Lung microvascular endothelial cell (primary cell): Measurements from ENCODE around the gene E2F2. TPM values are rescaled to one million over a fixed set of nuclear protein-coding genes. Genes with fewer than 3 reads are reported as not detected.
A peak's percentile ranks its signal among the peaks of the same experiment; 100 is the strongest.
"Not testable (repeated sequence)": the region's sequence is repeated elsewhere in the genome, so short reads cannot be mapped to it uniquely, and the experiment has no call there.

ENCODE experiments used
- DNase-seq, 2 donors: peaks; one replicate each; pipeline versions ENCODE4 v3.0.0 to v3.0.0-alpha.2; 2010; ENCODE audit warnings: low read depth in 2 of 2
- total RNA-seq: library from RNA; depleted of rRNA; stranded (reverse); fragments of >200 nt; gene quantifications from 2 replicates; pipeline ENCODE4 v1.2.1, GENCODE V29; 2014

E2F2 gene
- total RNA-seq, 1 donor from 2014 or later: 0.40 TPM

- DNase-seq: no peak
Observed at GRCh38 chr1:23525558-23526250, 5.3 kb downstream of the E2F2 start.

DNA sequence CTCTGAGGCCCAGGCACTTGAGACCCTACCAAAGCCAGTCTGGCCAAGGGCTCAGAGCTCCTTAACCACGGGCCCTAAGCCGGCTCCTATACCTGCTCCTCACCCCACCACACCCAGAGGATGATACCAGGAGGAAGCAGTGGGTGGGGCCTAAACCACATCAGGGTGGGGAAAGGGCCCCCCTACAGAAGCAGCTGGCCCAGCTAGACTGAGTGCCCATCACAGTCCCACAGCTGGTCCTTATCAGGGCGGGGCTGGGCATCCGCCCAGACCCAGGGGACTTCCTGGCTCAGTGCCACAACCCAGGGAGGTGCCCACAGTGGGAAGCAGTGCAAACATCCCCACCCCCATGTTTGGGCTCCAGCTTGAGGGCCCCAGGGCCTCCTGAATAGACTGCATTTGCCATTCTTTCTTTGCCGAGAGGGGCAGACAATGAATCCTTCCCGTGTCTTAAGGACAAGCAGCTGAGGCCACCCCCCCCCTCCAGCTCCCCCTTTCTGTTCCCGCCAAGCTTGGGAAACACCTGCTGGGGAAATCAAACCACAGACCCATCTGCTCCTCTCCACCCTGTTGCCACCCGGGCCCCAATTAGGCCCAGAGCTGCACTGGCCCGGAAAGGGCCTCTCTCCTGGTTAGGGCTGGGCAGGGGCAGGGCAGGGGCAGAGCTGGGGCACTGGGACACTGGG, 6.2 kb downstream of the E2F2 start:
- DNase-seq: peak in 1 of 2 donors; percentile 19

DNA sequence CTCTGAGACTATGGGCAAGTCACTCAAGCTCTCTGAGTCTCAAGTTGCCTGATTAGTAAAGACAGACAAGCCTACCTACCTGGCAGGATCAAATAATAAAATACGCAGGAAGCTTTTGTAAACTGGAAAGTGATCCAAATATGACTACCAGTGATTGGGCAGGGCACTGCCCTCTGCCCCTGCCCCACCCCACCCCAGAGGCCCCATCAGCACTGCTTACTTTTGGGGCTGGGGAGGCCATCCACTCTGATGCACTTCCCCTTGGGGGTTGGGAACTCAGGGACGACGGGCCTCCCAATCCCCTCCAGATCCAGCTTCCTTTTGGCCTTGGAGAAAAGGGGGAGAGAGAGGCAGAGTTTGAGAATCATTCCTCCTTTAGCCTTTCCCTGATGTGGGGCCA, 6.9 kb downstream of the E2F2 start:
- no peak for DNase-seq

GRCh38 chr1:23522244-23522982, 8.6 kb downstream of the E2F2 start:
- no peak for DNase-seq

- DNase-seq: no peak
Observed at GRCh38 chr1:23521588-23521987, 9.4 kb downstream of the E2F2 start.

DNA sequence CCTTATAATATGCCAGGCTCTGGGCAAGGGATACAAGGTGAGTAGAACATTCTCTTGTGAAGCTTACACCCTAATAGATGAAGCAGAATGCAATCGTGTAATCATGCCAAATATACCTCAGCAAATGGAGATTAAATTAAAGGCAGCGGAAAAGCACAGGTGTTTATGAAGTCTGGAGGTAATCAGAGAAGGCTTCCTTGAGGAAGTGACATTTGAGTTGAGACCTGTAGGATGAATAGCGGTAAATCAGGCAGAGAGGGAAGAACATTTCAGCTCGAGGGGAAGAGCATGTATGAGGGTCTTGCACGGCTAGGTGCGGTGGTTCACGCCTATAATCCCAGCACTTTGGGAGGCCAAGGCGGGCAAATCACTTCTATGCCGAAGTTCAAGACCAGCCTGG, 13.5 kb downstream of the E2F2 start:
- no peak for DNase-seq

DNA sequence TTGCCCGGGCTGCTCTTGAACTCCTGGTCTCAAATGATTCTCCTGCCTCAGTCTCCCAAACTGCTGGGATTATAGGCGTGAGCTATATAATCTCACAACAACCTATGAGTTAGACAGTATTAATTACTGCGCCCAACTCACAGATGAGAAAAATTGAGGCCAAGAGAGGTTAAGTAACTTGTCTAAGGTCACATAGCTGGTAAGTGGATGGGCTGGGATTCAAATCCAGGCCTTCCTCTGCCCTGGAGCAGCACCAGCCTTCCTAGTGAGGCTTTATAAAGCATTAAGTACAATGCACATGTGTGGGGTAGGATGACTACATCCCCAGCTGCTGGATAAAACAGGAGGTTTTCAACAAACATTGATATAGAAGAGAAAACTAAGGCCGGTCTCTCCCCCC, 15.1 kb downstream of the E2F2 start:
- no peak for DNase-seq

- DNase-seq: no peak
Observed at GRCh38 chr1:23514111-23514679, 16.8 kb downstream of the E2F2 start.

DNA sequence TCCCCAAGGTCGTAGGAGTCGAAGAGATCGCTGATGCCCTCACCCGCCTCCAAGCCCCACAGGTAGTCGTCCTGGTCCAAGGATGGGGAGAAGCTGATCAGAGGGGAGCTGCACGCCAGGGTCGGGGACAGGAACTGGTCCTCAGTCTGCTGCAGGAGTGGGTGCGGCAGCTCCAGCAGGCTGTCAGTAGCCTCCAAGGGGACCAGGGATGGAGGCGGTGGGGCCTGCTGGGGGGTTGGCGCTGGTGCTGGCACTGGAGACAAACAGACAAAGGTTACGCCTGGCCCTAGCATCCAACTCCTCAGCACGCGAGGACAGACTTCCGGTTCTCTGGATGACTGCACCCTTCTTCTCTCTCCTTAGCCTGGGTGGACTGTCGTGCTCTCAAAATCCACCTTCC, 21.1 kb downstream of the E2F2 start:
- DNase-seq: no peak

DNA sequence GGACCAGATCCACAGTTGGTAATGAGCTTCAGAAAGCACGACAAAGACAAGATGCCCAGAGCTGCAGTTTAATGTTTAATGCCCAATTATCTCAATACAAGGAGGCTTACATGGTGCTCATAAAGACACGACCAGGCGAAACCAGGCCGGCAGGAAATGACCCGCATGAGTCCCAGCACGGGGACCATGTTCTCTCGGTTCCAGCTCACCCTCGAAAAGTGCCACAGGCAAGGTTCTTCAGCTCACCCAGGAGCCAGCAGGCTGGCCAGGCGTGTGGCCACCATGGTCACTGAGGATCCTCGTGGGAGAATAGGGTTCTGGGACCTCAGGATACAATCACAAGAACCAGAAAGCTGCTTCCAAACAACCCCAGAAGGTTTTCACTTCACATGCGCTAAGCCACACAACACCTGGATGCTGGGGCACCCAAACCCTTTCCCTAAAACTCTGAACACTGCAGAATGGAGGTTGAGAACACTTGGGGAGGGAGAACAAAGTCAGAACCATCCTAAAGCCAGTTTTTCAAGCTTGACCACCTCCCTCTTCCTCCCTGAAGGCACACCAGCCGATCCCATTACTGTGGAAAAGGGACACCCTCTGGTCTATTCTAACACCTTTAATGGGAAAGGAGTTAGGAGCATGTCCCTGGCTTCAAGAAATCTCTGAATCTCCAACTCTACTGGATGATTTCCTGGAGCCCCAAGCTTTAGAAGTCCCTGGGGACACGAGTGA, 24.5 kb downstream of the E2F2 start:
- DNase-seq: no peak

GRCh38 chr1:23505851-23506250, 25.2 kb downstream of the E2F2 start:
- DNase-seq: no peak

DNA sequence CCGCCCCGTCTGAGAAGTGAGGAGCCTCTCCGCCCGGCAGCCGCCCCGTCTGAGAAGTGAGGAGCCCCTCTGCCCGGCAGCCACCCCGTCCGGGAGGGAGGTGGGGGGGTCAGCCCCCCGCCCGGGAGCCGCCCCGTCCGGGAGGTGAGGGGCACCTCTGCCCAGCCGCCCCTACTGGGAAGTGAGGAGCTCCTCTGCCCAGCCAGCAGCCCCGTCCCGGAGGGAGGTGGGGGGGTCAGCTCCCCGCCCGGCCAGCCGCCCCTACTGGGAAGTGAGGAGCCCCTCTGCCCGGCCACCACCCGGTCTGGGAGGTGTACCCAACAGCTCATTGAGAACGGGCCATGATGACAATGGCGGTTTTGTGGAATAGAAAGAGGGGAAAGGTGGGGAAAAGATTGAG, 26.9 kb downstream of the E2F2 start:
- DNase-seq: not testable (repeated sequence)

DNA sequence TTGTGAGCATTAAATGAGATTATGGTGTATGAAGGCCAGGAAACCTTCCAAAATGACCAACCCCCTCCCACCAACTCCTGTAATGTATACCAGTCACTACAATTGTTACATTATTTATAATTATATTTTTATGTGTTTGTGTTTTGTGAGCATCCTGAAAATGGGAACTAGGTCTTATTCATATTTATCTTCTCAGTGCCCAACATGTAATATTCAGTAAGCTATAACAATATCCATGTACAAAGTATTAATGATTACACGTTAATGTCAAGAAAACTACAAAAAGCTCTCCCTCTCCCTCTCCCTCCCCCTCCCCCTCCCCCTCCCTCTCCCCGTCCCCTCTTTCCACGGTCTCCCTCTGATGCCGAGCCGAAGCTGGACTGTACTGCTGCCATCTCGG, 28.1 kb downstream of the E2F2 start:
- DNase-seq: no peak

- no peak for DNase-seq
Observed at GRCh38 chr1:23500466-23500865, 30.6 kb downstream of the E2F2 start.

GRCh38 chr1:23497777-23498439, 33.1 kb downstream of the E2F2 start:
- no peak for DNase-seq

GRCh38 chr1:23496490-23497181, 34.4 kb downstream of the E2F2 start:
- DNase-seq: no peak

DNA sequence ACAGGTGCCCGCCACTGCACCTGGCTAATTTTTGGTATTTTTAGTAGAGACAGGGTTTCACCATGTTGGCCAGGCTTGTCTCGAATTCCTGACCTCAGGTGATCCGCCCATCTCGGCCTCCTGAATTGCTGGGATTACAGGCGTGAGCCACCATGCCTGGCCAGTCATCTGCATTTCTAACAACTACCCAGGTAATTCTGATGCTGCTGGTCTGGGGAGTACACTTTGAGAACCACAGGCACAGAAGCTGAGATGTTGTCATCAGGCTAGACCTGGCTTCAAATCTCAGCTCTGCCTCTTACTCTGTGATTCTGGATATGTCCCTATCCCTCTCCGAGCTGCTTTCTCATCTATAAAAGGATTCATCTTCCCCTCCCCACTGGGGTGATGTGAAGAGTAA, 36.2 kb downstream of the E2F2 start:
- DNase-seq: not testable (repeated sequence)

DNA sequence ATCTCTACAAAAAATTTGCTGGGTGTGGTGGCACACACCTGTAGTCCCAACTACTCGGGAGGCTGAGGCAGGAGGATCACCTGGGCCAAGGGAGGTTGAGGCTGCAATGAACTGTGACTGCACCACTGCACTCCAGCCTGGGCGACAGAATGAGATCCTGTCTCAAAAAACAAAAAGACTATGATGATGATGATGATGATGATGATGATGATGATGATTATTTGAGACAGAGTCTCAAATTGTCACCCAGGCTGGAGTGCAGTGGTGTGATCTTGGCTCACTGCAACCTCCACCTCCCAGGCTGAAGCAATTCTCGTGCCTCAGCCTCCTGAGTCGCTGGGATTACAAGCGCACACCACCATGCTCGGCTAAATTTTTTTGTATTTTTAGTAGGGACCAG, 38.3 kb downstream of the E2F2 start:
- DNase-seq: not testable (repeated sequence)

DNA sequence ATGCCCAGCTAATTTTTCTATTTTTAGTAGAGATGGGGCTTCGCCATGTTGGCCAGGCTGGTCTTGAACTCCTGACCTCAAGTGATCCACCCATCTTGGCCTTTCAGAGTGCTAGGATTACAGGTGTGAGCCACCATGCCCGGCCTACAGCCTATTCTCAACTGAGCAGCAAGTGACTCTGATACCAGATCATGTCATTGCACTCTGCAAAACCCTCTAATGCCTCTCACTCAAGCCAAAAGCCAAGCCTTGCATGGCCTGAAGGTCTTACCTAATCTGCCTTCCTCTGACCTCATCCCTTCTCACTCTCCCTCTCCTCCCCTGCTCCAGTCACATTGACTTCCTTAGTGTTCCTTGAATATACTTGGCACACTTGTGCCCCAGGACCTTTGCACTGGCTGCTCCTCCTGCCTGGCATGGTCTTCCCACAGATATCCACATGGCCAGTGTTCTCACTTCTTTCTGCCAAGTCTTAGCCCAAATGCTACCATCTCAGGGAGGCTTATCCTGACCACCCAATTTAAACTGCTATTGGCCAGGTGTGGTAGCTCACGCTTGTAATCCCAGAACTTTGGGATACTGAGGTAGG, 38.8 kb downstream of the E2F2 start:
- DNase-seq: no peak

GRCh38 chr1:23489842-23490241, 41.2 kb downstream of the E2F2 start:
- DNase-seq: no peak
